ENCODE data around the gene AKNA.

GRCh38 chr9:114335745-114336144 is 52.0 kb downstream of the AKNA start:
- TF ChIP-seq TAF1 (IDR thresholded peaks at IDR 0.05; ENCODE audit: borderline replicate concordance, insufficient read depth, low read length) (no peak), POLR2AphosphoS5 (IDR thresholded peaks at IDR 0.05; ENCODE audit: low read depth, low read length) (no peak), REST (IDR thresholded peaks at IDR 0.05; ENCODE audit: insufficient read depth in 1 of 2, low read depth in 2 of 2, low read length in 2 of 2) (no peak)

Measured in PFSK-1 (cell line).